HCT116 (cell line): ENCODE data around the gene PHC1. TPM values are rescaled to one million over a fixed set of nuclear protein-coding genes. Genes with fewer than 3 reads are reported as not detected.

Experiments used
- ATAC-seq: fragments of 200-7000 bp; cut with Tn5 transposase; 2 replicates; pipeline ENCODE4 v1.9.1; 2020; ENCODE audit warnings: mild to moderate bottlenecking, moderate library complexity
- BruUV-seq: library from RNA; stranded (reverse); fragments of 400-500 nt; replicated peaks from 2 replicates; lab custom pipeline; 2021; lab: Mats Ljungman, UMichigan
- CTCF ChIA-PET: fragments of 300-600 bp; sonication (Branson Sonifier 250); formaldehyde crosslinking; loops from one replicate; lab custom pipeline; 2021; ENCODE audit warnings: antibody characterized with exemption; lab: Charles Lee
- POLR2A ChIA-PET: fragments of 300-600, 350-600 bp; sonication (Branson Sonifier 250); formaldehyde crosslinking; loops from one replicate; lab custom pipeline; 2021; ENCODE audit warnings: antibody characterized with exemption; lab: Charles Lee
- RAD21 ChIA-PET, 2 experiments: fragments of 300-600 bp; sonication (Branson Sonifier 250); formaldehyde crosslinking; loops; one replicate each; lab custom pipeline; 2023; ENCODE audit warnings: low total read pairs in 2 of 2; ENCODE audit not compliant: uncharacterized antibody in 2 of 2, unreplicated experiment in 2 of 2, low non-redundant PET in 1 of 2; lab: Charles Lee
- DNase-seq: peaks from one replicate; pipeline ENCODE4 v3.0.0-alpha.2; 2010; ENCODE audit warnings: low read depth, low spot score
- H2AFZ ChIP-seq: fragments of 200-600 bp; shearing (Covaris generic), sonication (generic); 2 replicates; pipeline ENCODE4 v1.6.1; 2017; ENCODE audit warnings: low read depth, mixed run types, mixed read lengths, antibody characterized with exemption, low read length; ENCODE audit not compliant: poor library complexity, severe bottlenecking
- H3K27ac ChIP-seq: 2 replicates; pipeline ENCODE4 v1.5.1; 2012; ENCODE audit warnings: low read depth, low read length
- H3K27me3 ChIP-seq: fragments of 200-600 bp; sonication (generic); 2 replicates; pipeline ENCODE4 v1.6.1; 2016; ENCODE audit warnings: mixed run types, low read length, mixed read lengths; ENCODE audit not compliant: insufficient read depth
- H3K36me3 ChIP-seq, 2 experiments: fragments of 200-500 bp in 1 of 2; fragments of 200-600 bp in 1 of 2; sonication (Bioruptor generic) in 1 of 2; sonication (generic) in 1 of 2; 2 replicates each; pipeline versions ENCODE4 v1.5.1 to v1.6.1; 2014 to 2016; ENCODE audit warnings: low read length in 2 of 2, inconsistent platforms in 1 of 2, mixed read lengths in 1 of 2, mixed run types in 1 of 2; ENCODE audit not compliant: insufficient read depth in 2 of 2, control insufficient read depth in 1 of 2
- H3K4me1 ChIP-seq, 2 experiments: fragments of 200-600 bp in 1 of 2; sonication (generic) in 1 of 2; 2 replicates each; pipeline versions ENCODE4 v1.5.1 to v1.6.1; 2012 to 2017; ENCODE audit warnings: low read length in 2 of 2, inconsistent platforms in 1 of 2, mild to moderate bottlenecking in 1 of 2, mixed read lengths in 1 of 2, mixed run types in 1 of 2, moderate library complexity in 1 of 2; ENCODE audit not compliant: insufficient read depth in 2 of 2, control insufficient read depth in 1 of 2
- H3K4me2 ChIP-seq: fragments of 200-600 bp; sonication (generic); 2 replicates; pipeline ENCODE4 v1.6.1; 2017; ENCODE audit warnings: mixed run types, low read length, mixed read lengths
- H3K4me3 ChIP-seq, 2 experiments: fragments of 200-600 bp in 1 of 2; sonication (generic) in 1 of 2; replicated peaks in 1 of 2; 2 replicates each; pipeline ENCODE4 v1.5.1; 2011 to 2016; ENCODE audit warnings: low read length in 2 of 2, control low read depth in 1 of 2, low read depth in 1 of 2, mild to moderate bottlenecking in 1 of 2, mixed read lengths in 1 of 2, mixed run types in 1 of 2
- H3K79me2 ChIP-seq: fragments of 200-600 bp; sonication (generic); 2 replicates; pipeline ENCODE4 v1.6.1; 2017; ENCODE audit warnings: mild to moderate bottlenecking, mixed run types, low read length, moderate library complexity, mixed read lengths; ENCODE audit not compliant: insufficient read depth
- H3K9ac ChIP-seq: fragments of 200-600 bp; sonication (generic); 2 replicates; pipeline ENCODE4 v1.6.1; 2016; ENCODE audit warnings: low read length, mixed read lengths
- H3K9me2 ChIP-seq: fragments of 200-600 bp; sonication (generic), shearing (Covaris generic); 2 replicates; pipeline ENCODE4 v1.6.1; 2017; ENCODE audit warnings: mixed run types, mild to moderate bottlenecking, moderate library complexity; ENCODE audit not compliant: insufficient read depth
- H3K9me3 ChIP-seq, 2 experiments: fragments of 200-500 bp in 1 of 2; fragments of 200-600 bp in 1 of 2; sonication (Bioruptor generic) in 1 of 2; sonication (generic) in 1 of 2; 2 replicates each; pipeline ENCODE4 v1.6.1; 2014 to 2017; ENCODE audit warnings: low read length in 2 of 2, mixed read lengths in 2 of 2, inconsistent platforms in 1 of 2, low read depth in 1 of 2, mild to moderate bottlenecking in 1 of 2, mixed run types in 1 of 2, moderate library complexity in 1 of 2; ENCODE audit not compliant: control insufficient read depth in 1 of 2, insufficient read depth in 1 of 2
- H4K20me1 ChIP-seq: fragments of 200-600 bp; sonication (generic), shearing (Covaris generic); 2 replicates; pipeline ENCODE4 v1.6.1; 2017; ENCODE audit warnings: mixed run types, mild to moderate bottlenecking, moderate library complexity; ENCODE audit not compliant: insufficient read depth
- ATF3 ChIP-seq: IDR thresholded peaks from 2 replicates; pipeline ENCODE4 v1.6.1; 2012
- CEBPB ChIP-seq: IDR thresholded peaks from 2 replicates; pipeline ENCODE4 v1.6.1; 2012; ENCODE audit warnings: low read depth
- EGR1 ChIP-seq: IDR thresholded peaks from 2 replicates; pipeline ENCODE4 v1.6.1; 2012; ENCODE audit warnings: low read depth
- ELF1 ChIP-seq: IDR thresholded peaks from 2 replicates; pipeline ENCODE4 v1.6.1; 2012; ENCODE audit warnings: low read depth, borderline replicate concordance
- JUND ChIP-seq: IDR thresholded peaks from 2 replicates; pipeline ENCODE4 v1.6.1; 2012
- POLR2AphosphoS5 ChIP-seq: IDR thresholded peaks from 2 replicates; pipeline ENCODE4 v1.6.1; 2011; ENCODE audit warnings: mild to moderate bottlenecking, low read depth, low read length, moderate library complexity
- RAD21 ChIP-seq: IDR thresholded peaks from 2 replicates; pipeline ENCODE4 v1.6.1; 2012; ENCODE audit warnings: low read depth, mild to moderate bottlenecking
- SP1 ChIP-seq: IDR thresholded peaks from 2 replicates; pipeline ENCODE4 v1.6.1; 2012; ENCODE audit warnings: low read depth
- YY1 ChIP-seq: IDR thresholded peaks from 2 replicates; pipeline ENCODE4 v1.6.1; 2011; ENCODE audit warnings: low read length, low read depth, moderate library complexity, mild to moderate bottlenecking; ENCODE audit not compliant: insufficient replicate concordance; ENCODE audit errors: extremely low read depth
- ZBTB33 ChIP-seq: IDR thresholded peaks from 2 replicates; pipeline ENCODE4 v1.6.1; 2011; ENCODE audit warnings: mild to moderate bottlenecking, low read length, moderate library complexity; ENCODE audit not compliant: insufficient replicate concordance; ENCODE audit errors: extremely low read depth
- ZFX ChIP-seq: fragments of 450-650 bp; IDR thresholded peaks from 2 replicates; pipeline ENCODE4 v1.6.1; 2017
- ZNF274 ChIP-seq: fragments of 200-500 bp; sonication (Bioruptor generic); IDR thresholded peaks from 2 replicates; pipeline ENCODE4 v1.6.1; 2014; ENCODE audit warnings: mild to moderate bottlenecking, low read depth, low read length, inconsistent platforms
- intact Hi-C: fragments of 100-400 bp; cut with micrococcal nuclease; formaldehyde crosslinking; loops from 2 replicates; pipeline ENCODE4 v1.10.0; 2022
- total RNA-seq: library from RNA; stranded (reverse); gene quantifications from one replicate; pipeline ENCODE4 v1.2.1, GENCODE V29; 2021; ENCODE audit not compliant: unreplicated experiment
- TF ChIP-seq, protein P1 (sequence below), 3 experiments: fragments of 200-600 bp in 1 of 3; sonication (generic) in 1 of 3; IDR thresholded peaks in 2 of 3; conservative IDR thresholded peaks in 1 of 3; 2 replicates each; pipeline ENCODE4 v1.5.1; 2012 to 2017; ENCODE audit warnings: low read depth in 2 of 3, low read length in 2 of 3, antibody characterized with exemption in 1 of 3, borderline replicate concordance in 1 of 3, control low read depth in 1 of 3, mild to moderate bottlenecking in 1 of 3, mixed read lengths in 1 of 3, mixed run types in 1 of 3, moderate library complexity in 1 of 3; ENCODE audit not compliant: insufficient read depth in 1 of 3
- TF ChIP-seq, protein P2 (sequence below): IDR thresholded peaks from 2 replicates; pipeline ENCODE4 v1.6.1; 2012

PHC1 gene
- total RNA-seq, 1 experiment from 2014 or later, result 22.8 TPM

DNA sequence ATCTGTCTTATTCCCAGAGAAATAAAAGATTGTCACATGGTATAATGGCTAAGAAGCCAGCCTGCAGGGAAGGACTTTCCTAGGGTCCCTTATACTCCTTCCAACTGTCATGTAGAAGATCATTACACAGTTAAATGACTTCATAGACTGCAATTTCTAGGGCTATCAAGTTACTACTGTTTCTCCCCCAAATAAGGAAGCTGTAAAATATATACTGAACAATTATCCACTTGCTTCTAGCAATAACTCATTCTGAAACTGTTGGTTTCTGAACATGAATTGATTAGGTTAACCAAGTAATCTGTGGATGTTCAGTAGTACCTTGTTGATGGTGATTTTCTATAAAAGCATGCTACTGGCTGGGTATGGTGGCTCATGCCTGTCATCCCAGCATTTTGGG lies 47.3 kb upstream of the PHC1 start:
- intact Hi-C loops, result no loop called here
- Histone ChIP-seq H3K9me3 (no peaks in the 10 kb centered on the region), H2AFZ (no peak overlapping the region), H3K9ac (no peak overlapping the region), H3K4me2 (no peak overlapping the region), H3K4me1 (no peaks in the 10 kb centered on the region), H3K79me2 (no peaks in the 10 kb centered on the region), H4K20me1 (no peaks in the 10 kb centered on the region), H3K9me2 (no peaks in the 10 kb centered on the region), H3K27ac (no peak overlapping the region), H3K4me3 (no peak overlapping the region), H3K27me3 (no peaks in the 10 kb centered on the region), H3K36me3 (no peaks in the 10 kb centered on the region)
- ChIA-PET POLR2A (no interaction called here), CTCF (no interaction called here), RAD21 (no interaction called here)
- BruUV-seq, result no TSS peak
- ATAC-seq, result no peak
- TF ChIP-seq ZFX (no peak), CEBPB (no peak)
- no peak for DNase-seq

GRCh38 chr12:8867786-8868185 lies 46.5 kb upstream of the PHC1 start:
- TF ChIP-seq JUND (no peak), CEBPB (no peak), POLR2AphosphoS5 (no peak), ELF1 (no peak), ZBTB33 (no peak), ATF3 (no peak), ZNF274 (no peak), YY1 (no peak), EGR1 (no peak), RAD21 (no peak), SP1 (no peak)
- TF ChIP-seq, protein P1, sequence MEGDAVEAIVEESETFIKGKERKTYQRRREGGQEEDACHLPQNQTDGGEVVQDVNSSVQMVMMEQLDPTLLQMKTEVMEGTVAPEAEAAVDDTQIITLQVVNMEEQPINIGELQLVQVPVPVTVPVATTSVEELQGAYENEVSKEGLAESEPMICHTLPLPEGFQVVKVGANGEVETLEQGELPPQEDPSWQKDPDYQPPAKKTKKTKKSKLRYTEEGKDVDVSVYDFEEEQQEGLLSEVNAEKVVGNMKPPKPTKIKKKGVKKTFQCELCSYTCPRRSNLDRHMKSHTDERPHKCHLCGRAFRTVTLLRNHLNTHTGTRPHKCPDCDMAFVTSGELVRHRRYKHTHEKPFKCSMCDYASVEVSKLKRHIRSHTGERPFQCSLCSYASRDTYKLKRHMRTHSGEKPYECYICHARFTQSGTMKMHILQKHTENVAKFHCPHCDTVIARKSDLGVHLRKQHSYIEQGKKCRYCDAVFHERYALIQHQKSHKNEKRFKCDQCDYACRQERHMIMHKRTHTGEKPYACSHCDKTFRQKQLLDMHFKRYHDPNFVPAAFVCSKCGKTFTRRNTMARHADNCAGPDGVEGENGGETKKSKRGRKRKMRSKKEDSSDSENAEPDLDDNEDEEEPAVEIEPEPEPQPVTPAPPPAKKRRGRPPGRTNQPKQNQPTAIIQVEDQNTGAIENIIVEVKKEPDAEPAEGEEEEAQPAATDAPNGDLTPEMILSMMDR (IDR thresholded peaks at IDR 0.05 in 2 of 3, conservative IDR thresholded peaks at IDR 0.05 in 1 of 3; ENCODE audit: borderline replicate concordance in 1 of 3, insufficient read depth in 1 of 3, low read depth in 2 of 3, low read length in 2 of 3), result no peak
- TF ChIP-seq, protein P2, sequence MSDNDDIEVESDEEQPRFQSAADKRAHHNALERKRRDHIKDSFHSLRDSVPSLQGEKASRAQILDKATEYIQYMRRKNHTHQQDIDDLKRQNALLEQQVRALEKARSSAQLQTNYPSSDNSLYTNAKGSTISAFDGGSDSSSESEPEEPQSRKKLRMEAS, result no peak
- ATAC-seq (no peak), DNase-seq (no peak)
- no peaks in the 10 kb centered on the region for H3K9me3 ChIP-seq
- H3K4me1 ChIP-seq, result no peaks in the 10 kb centered on the region
- H3K9ac ChIP-seq, result no peak overlapping the region
- no peaks in the 10 kb centered on the region for H3K36me3 ChIP-seq
- H3K4me3 ChIP-seq, result no peak overlapping the region
- no peak overlapping the region for H2AFZ ChIP-seq
- RAD21 ChIA-PET, result no interaction called here
- H3K27me3 ChIP-seq, result no peaks in the 10 kb centered on the region
- POLR2A ChIA-PET, result no interaction called here
- CTCF ChIA-PET, result interaction anchor here (3.0 kb wide), 1 partner anchor 8 kb away, joined by 25 read pairs; no protein-coding TSS in a partner anchor
- H3K9me2 ChIP-seq, result no peaks in the 10 kb centered on the region
- no peaks in the 10 kb centered on the region for H4K20me1 ChIP-seq
- intact Hi-C loops, result no loop called here
- no peaks in the 10 kb centered on the region for H3K79me2 ChIP-seq
- no peak overlapping the region for H3K27ac ChIP-seq
- no TSS peak for BruUV-seq
- H3K4me2 ChIP-seq, result no peak overlapping the region
